Germinal center (tissue), 1 donor: Measurements from ENCODE around the gene PLPP6.
"Not testable (repeated sequence)": the region's sequence is repeated elsewhere in the genome, so short reads cannot be mapped to it uniquely, and the experiment has no call there.

Source experiments
- DNase-seq: peaks from one replicate; pipeline ENCODE4 v3.0.0; 2012; ENCODE audit warnings: mixed read lengths, low spot score

Gene PLPP6

GRCh38 chr9:4662108-4662988 is at the start of gene PLPP6:
Gene PLPP6, plus strand, starts transcription at chr9:4662294. Its CDS starts 82 bp downstream, at chr9:4662376.
- peak; percentile 83 for DNase-seq

- no peak for DNase-seq
Measured at GRCh38 chr9:4614627-4615026, 47.5 kb upstream of the PLPP6 start.

GRCh38 chr9:4615251-4615650 is 46.8 kb upstream of the PLPP6 start:
- no peak for DNase-seq

- DNase-seq, result no peak
Measured at GRCh38 chr9:4615778-4616177, 46.3 kb upstream of the PLPP6 start.

- no peak for DNase-seq
Measured at GRCh38 chr9:4617752-4618151, 44.3 kb upstream of the PLPP6 start.

GRCh38 chr9:4618700-4619099 is 43.4 kb upstream of the PLPP6 start:
- DNase-seq, result no peak

GRCh38 chr9:4620057-4620765 is 41.9 kb upstream of the PLPP6 start:
- DNase-seq, result no peak

GRCh38 chr9:4620881-4621555 is 41.1 kb upstream of the PLPP6 start:
- no peak for DNase-seq

- DNase-seq, result no peak
Measured at GRCh38 chr9:4622016-4622415, 40.1 kb upstream of the PLPP6 start.

GRCh38 chr9:4630836-4631235 is 31.3 kb upstream of the PLPP6 start:
- no peak for DNase-seq

GRCh38 chr9:4638968-4639367 is 23.1 kb upstream of the PLPP6 start:
- DNase-seq, result no peak

GRCh38 chr9:4639420-4639819 is 22.7 kb upstream of the PLPP6 start:
- no peak for DNase-seq

GRCh38 chr9:4640027-4640426 is 22.1 kb upstream of the PLPP6 start:
- peak; percentile 6 for DNase-seq

- no peak for DNase-seq
Measured at GRCh38 chr9:4642351-4642750, 19.7 kb upstream of the PLPP6 start.

- DNase-seq, result no peak
Measured at GRCh38 chr9:4654084-4654483, 8.0 kb upstream of the PLPP6 start.

GRCh38 chr9:4654538-4654937 is 7.6 kb upstream of the PLPP6 start:
- no peak for DNase-seq

- not testable (repeated sequence) for DNase-seq
Measured at GRCh38 chr9:4656196-4656595, 5.9 kb upstream of the PLPP6 start.

- DNase-seq, result no peak
Measured at GRCh38 chr9:4656621-4657020, 5.5 kb upstream of the PLPP6 start.

GRCh38 chr9:4657426-4658159 is 4.5 kb upstream of the PLPP6 start:
- DNase-seq, result no peak

GRCh38 chr9:4660665-4661064 is 1.4 kb upstream of the PLPP6 start:
- not testable (repeated sequence) for DNase-seq

- DNase-seq, result no peak
Measured at GRCh38 chr9:4661165-4661564, 929 bp upstream of the PLPP6 start.

- DNase-seq, result no peak
Measured at GRCh38 chr9:4661611-4662010, 483 bp upstream of the PLPP6 start.
